Measurements from ENCODE around the gene TFDP1. TPM values are rescaled to one million over a fixed set of nuclear protein-coding genes. Genes with fewer than 3 reads are reported as not detected.
A peak's percentile ranks its signal among the peaks of the same experiment; 100 is the strongest.

TFDP1 gene
- total RNA-seq, 6 donors from 2014 or later = 23.2 to 45.2 (median 37.9) TPM

- Histone ChIP-seq H3K27ac (no peak overlapping the region), H3K27me3 (no peaks in the 10 kb centered on the region), H3K9me3 (no peaks in the 10 kb centered on the region), H3K36me3 (peaks cover 0 to 30% (median 17%) of the 10 kb centered on the region in 4 donors), H3K4me1 (no peaks in the 10 kb centered on the region), H3K4me3 (no peak overlapping the region)
- 94% methylated on average over 20 to 24 of the region's 24 CpGs for WGBS, 2 donors
- ATAC-seq (ENCODE audit: low FRiP score in 2 of 2) = no peak
- DNase-seq = peak; percentile 17 to 36
- TF ChIP-seq EP300 (IDR thresholded peaks at IDR 0.05) = no peak
Observed at GRCh38 chr13:113597391-113598080, 13.0 kb downstream of the TFDP1 start.

- DNase-seq = peak in 1 of 2 donors; percentile 14
- Histone ChIP-seq H3K36me3 (peaks cover 0 to 30% (median 17%) of the 10 kb centered on the region in 4 donors), H3K9me3 (no peaks in the 10 kb centered on the region), H3K4me1 (no peaks in the 10 kb centered on the region), H3K27me3 (no peaks in the 10 kb centered on the region), H3K27ac (no peak overlapping the region), H3K4me3 (no peak overlapping the region)
- no peak for TF ChIP-seq POLR2A (IDR thresholded peaks at IDR 0.05)
- no peak for TF ChIP-seq CTCF (IDR thresholded peaks at IDR 0.05)
- no peak for TF ChIP-seq EP300 (IDR thresholded peaks at IDR 0.05)
- TF ChIP-seq POLR2AphosphoS5 (IDR thresholded peaks at IDR 0.05) = no peak
- ATAC-seq (ENCODE audit: low FRiP score in 2 of 2) = no peak
- WGBS, 2 donors = 88 to 100% methylated on average over 3 to 5 of the region's 5 CpGs
Observed at GRCh38 chr13:113598081-113598410, 13.5 kb downstream of the TFDP1 start.

GRCh38 chr13:113598481-113598880, 13.9 kb downstream of the TFDP1 start:
- 97 to 99% methylated on average over 13 of the region's 13 CpGs for WGBS, 2 donors
- Histone ChIP-seq H3K27ac (no peak overlapping the region), H3K9me3 (no peaks in the 10 kb centered on the region), H3K36me3 (peaks cover 0 to 30% (median 17%) of the 10 kb centered on the region in 4 donors), H3K4me3 (no peak overlapping the region), H3K4me1 (no peaks in the 10 kb centered on the region), H3K27me3 (no peaks in the 10 kb centered on the region)
- ATAC-seq (ENCODE audit: low FRiP score in 2 of 2) = no peak
- peak; percentile 14 to 35 for DNase-seq
- TF ChIP-seq POLR2AphosphoS5 (IDR thresholded peaks at IDR 0.05) = no peak
- no peak for TF ChIP-seq CTCF (IDR thresholded peaks at IDR 0.05)
- TF ChIP-seq POLR2A (IDR thresholded peaks at IDR 0.05) = no peak
- no peak for TF ChIP-seq EP300 (IDR thresholded peaks at IDR 0.05)

- DNase-seq (peak; percentile 6 to 8), ATAC-seq (ENCODE audit: low FRiP score in 2 of 2) (no peak)
- peaks cover 0 to 30% (median 17%) of the 10 kb centered on the region in 4 donors for H3K36me3 ChIP-seq
- no peaks in the 10 kb centered on the region for H3K27me3 ChIP-seq
- H3K4me3 ChIP-seq = no peak overlapping the region
- H3K4me1 ChIP-seq = no peaks in the 10 kb centered on the region
- 98 to 99% methylated on average over 12 of the region's 12 CpGs for WGBS, 2 donors
- TF ChIP-seq POLR2A (IDR thresholded peaks at IDR 0.05) (no peak), POLR2AphosphoS5 (IDR thresholded peaks at IDR 0.05) (no peak), CTCF (IDR thresholded peaks at IDR 0.05) (no peak)
- no peaks in the 10 kb centered on the region for H3K9me3 ChIP-seq
- no peak overlapping the region for H3K27ac ChIP-seq
Observed at GRCh38 chr13:113599391-113599790, 14.8 kb downstream of the TFDP1 start.

- whole genome bisulfite sequencing, 2 donors = 94 to 97% methylated on average over 19 to 28 of the region's 28 CpGs
- Histone ChIP-seq H3K27me3 (no peaks in the 10 kb centered on the region), H3K36me3 (peaks cover 0 to 36% (median 17%) of the 10 kb centered on the region in 4 donors), H3K27ac (no peak overlapping the region), H3K4me1 (peaks cover 0 to 4% (median 0%) of the 10 kb centered on the region in 4 donors), H3K4me3 (no peak overlapping the region), H3K9me3 (no peaks in the 10 kb centered on the region)
- peak in 1 of 2 donors; percentile 78 for DNase-seq
- TF ChIP-seq POLR2A (IDR thresholded peaks at IDR 0.05) (no peak), CTCF (IDR thresholded peaks at IDR 0.05) (no peak), EP300 (IDR thresholded peaks at IDR 0.05) (no peak), POLR2AphosphoS5 (IDR thresholded peaks at IDR 0.05) (no peak)
- ATAC-seq (ENCODE audit: low FRiP score in 2 of 2) = no peak
Observed at GRCh38 chr13:113601166-113602070, 16.9 kb downstream of the TFDP1 start.
